PFSK-1 (cell line): ENCODE results near the gene OFD1.

Source experiments
- FOXP2 ChIP-seq: optimal IDR thresholded peaks from 2 replicates; pipeline ENCODE3; 2011; ENCODE audit warnings: borderline replicate concordance, control low read depth, inconsistent platforms; ENCODE audit not compliant: insufficient read depth; ENCODE audit errors: extremely low read length, extremely low read depth
- POLR2AphosphoS5 ChIP-seq: IDR thresholded peaks from 2 replicates; pipeline ENCODE4 v1.6.1; 2012; ENCODE audit warnings: low read depth, mild to moderate bottlenecking, control low read depth, low read length, moderate library complexity
- REST ChIP-seq, 2 experiments: IDR thresholded peaks; 2 replicates each; pipeline versions ENCODE4 v1.6.1 to v1.8.0; 2011 to 2012; ENCODE audit warnings: low read depth in 2 of 2, low read length in 2 of 2, control low read depth in 1 of 2, inconsistent platforms in 1 of 2, mild to moderate bottlenecking in 1 of 2, moderate library complexity in 1 of 2; ENCODE audit not compliant: insufficient read depth in 1 of 2
- SIN3A ChIP-seq: IDR thresholded peaks from 2 replicates; pipeline ENCODE4 v1.6.1; 2012; ENCODE audit warnings: mild to moderate bottlenecking, low read length, moderate library complexity, borderline replicate concordance; ENCODE audit not compliant: insufficient read depth
- TAF1 ChIP-seq: IDR thresholded peaks from 2 replicates; pipeline ENCODE4 v1.6.1; 2012; ENCODE audit warnings: low read length, control low read depth, borderline replicate concordance; ENCODE audit not compliant: insufficient read depth

OFD1 gene

GRCh38 chrX:13693341-13693961, 41.1 kb upstream of the OFD1 start:
- TF ChIP-seq POLR2AphosphoS5 (no peak), FOXP2 (no peak), REST (IDR thresholded peaks at IDR 0.05; ENCODE audit: insufficient read depth in 1 of 2, low read depth in 2 of 2, low read length in 2 of 2) (no peak), TAF1 (no peak), SIN3A (no peak)

DNA sequence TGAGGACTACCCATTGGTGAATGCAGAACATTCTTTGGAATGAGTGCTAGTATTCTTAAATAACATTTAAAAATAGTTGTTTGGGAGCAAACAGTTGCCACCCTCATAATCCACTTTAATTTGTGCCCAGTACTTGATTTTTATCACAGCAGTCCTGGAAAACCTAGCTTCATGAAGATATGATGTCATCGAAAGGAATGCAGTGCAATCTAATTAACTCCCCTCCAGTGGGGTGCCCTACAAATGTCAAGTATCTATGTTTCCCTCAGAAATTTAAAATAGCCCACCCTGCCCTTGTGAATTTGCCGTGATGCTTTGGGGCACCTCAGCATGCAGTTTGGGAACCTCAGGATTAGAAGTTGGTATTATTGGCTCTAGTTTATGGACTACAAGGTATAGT, 40.2 kb upstream of the OFD1 start:
- TF ChIP-seq SIN3A (no peak), TAF1 (no peak), POLR2AphosphoS5 (no peak), REST (IDR thresholded peaks at IDR 0.05; ENCODE audit: insufficient read depth in 1 of 2, low read depth in 2 of 2, low read length in 2 of 2) (no peak), FOXP2 (no peak)

GRCh38 chrX:13694983-13695382, 39.6 kb upstream of the OFD1 start:
- TF ChIP-seq REST (IDR thresholded peaks at IDR 0.05; ENCODE audit: insufficient read depth in 1 of 2, low read depth in 2 of 2, low read length in 2 of 2) (no peak), FOXP2 (no peak), POLR2AphosphoS5 (no peak), TAF1 (no peak), SIN3A (no peak)

DNA sequence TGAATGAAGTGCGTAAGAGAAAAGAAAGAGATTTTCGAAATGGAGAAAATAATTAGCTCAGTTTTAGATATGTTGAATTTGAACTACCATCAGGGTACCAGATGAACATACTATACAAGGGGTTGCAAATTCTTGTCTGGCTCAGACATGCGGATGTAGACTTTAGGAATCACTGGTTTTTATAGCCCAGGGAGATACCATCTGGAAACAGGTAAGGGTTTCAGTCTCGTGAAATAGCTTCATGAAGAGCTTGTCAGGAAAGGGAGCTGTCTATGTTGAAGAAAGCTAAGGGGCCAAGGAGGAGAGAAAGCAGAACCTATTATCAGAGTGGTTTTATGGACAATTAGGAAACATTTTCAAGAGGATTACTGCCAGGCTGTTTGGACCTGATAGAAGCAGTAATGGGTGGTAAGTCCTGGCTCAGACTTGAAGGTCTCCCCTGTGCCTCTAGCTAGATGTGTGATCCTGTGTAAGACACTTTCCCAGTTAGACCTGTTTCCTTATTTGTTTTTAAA, 38.9 kb upstream of the OFD1 start:
- TF ChIP-seq REST (IDR thresholded peaks at IDR 0.05; ENCODE audit: insufficient read depth in 1 of 2, low read depth in 2 of 2, low read length in 2 of 2) = no peak
- no peak for TF ChIP-seq TAF1
- TF ChIP-seq FOXP2 = no peak
- no peak for TF ChIP-seq SIN3A
- TF ChIP-seq POLR2AphosphoS5 = no peak

GRCh38 chrX:13697455-13697854, 37.1 kb upstream of the OFD1 start:
- TF ChIP-seq TAF1 = no peak
- TF ChIP-seq FOXP2 = no peak
- TF ChIP-seq SIN3A = no peak
- no peak for TF ChIP-seq REST (IDR thresholded peaks at IDR 0.05; ENCODE audit: insufficient read depth in 1 of 2, low read depth in 2 of 2, low read length in 2 of 2)
- TF ChIP-seq POLR2AphosphoS5 = no peak
